SHP77 treated with DMSO at 0.1 percent for 48 hours (cell line): Measurements from ENCODE around the gene ARPC1B.
"Not testable (repeated sequence)": the region's sequence is repeated elsewhere in the genome, so short reads cannot be mapped to it uniquely, and the experiment has no call there.

Experiments used
- DNase-seq: peaks from one replicate; lab custom pipeline; 2025; lab: John Stamatoyannopoulos, UW

Gene ARPC1B

GRCh38 chr7:99409806-99410205 lies 35.3 kb downstream of the ARPC1B start:
- no peak for DNase-seq

- no peak for DNase-seq
Observed at GRCh38 chr7:99410635-99411034, 36.1 kb downstream of the ARPC1B start.

GRCh38 chr7:99415513-99416127 lies 41.1 kb downstream of the ARPC1B start:
- peak; percentile 10 for DNase-seq

- no peak for DNase-seq
Observed at GRCh38 chr7:99418260-99418659, 43.7 kb downstream of the ARPC1B start.

GRCh38 chr7:99419323-99420021 lies 44.9 kb downstream of the ARPC1B start:
- no peak for DNase-seq

- no peak for DNase-seq
Observed at GRCh38 chr7:99420213-99420612, 45.7 kb downstream of the ARPC1B start.

- no peak for DNase-seq
Observed at GRCh38 chr7:99420986-99421385, 46.5 kb downstream of the ARPC1B start.

GRCh38 chr7:99422186-99422585 lies 47.7 kb downstream of the ARPC1B start:
- DNase-seq: no peak

- DNase-seq: no peak
Observed at GRCh38 chr7:99422625-99423024, 48.1 kb downstream of the ARPC1B start.

- no peak for DNase-seq
Observed at GRCh38 chr7:99424932-99425730, 50.6 kb downstream of the ARPC1B start.

- DNase-seq: no peak
Observed at GRCh38 chr7:99428972-99429566, 54.5 kb downstream of the ARPC1B start.

GRCh38 chr7:99429756-99430155 lies 55.2 kb downstream of the ARPC1B start:
- no peak for DNase-seq

- not testable (repeated sequence) for DNase-seq
Observed at GRCh38 chr7:99431756-99432540, 57.4 kb downstream of the ARPC1B start.

GRCh38 chr7:99433158-99433557 lies 58.6 kb downstream of the ARPC1B start:
- DNase-seq: no peak

GRCh38 chr7:99437946-99438572 lies 63.5 kb downstream of the ARPC1B start:
- no peak for DNase-seq

GRCh38 chr7:99438573-99439480 lies 64.3 kb downstream of the ARPC1B start, which contains the start of the genes CPSF4 and PTCD1:
TSS of gene CPSF4 (plus strand) at chr7:99438943. CDS start at chr7:99439083, 140 bp downstream.
TSS of gene PTCD1 (minus strand) at chr7:99438798. CDS start at chr7:99435242, 3,556 bp downstream.
- peak; percentile 77 for DNase-seq

- DNase-seq: no peak
Observed at GRCh38 chr7:99440195-99440594, 65.7 kb downstream of the ARPC1B start.
